ENCODE data around the gene SQSTM1. TPM values are rescaled to one million over a fixed set of nuclear protein-coding genes. Genes with fewer than 3 reads are reported as not detected.

The SQSTM1 gene
- total and polyA plus RNA-seq, 2 of the 8 experiments (the other 6 are each of a cell fraction or from before 2014, with no cell fraction given) = 78.6 to 110 TPM

DNA sequence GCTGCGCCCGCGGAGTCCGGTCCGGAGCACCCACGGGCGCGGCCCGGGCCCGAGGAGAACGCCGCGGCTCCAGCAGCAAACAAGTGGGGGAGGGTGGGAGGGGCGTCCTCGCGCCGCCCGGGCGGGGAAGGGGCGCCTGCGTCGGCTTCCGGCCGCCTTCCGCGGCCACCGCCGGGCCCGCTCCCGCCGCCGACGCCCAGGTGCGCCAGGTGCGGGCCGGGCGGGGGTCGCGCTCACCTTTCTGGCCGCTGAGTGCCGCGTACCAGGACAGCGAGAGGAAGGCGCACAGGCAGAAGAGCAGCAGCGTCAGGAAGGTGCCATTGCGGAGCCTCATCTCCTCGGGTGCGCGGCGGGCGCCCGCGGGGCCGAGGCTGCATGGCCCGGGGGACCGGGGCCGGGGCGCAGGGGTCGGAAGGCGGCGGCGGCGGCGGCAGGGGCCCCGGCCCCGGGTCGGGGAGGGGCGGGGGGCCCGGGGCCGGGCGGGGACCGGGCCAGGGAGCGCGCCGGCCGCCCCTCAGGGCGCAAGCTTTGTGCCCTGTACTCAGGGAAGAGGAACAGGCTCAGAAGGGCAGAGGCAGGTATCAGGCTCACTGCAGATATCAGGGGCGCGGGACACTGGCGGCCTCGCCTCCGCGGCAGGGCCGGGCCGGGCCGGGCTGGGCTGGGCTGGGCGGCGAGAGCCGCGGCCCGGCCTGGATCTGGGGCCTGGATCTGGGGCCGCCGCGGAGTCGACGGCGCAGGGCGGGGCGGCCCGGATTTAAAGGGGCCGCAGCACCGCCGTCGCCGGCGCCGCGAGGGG is 14.3 kb upstream of the SQSTM1 start, which contains the start of gene MGAT4B (continued):
- TF ChIP-seq, protein P1, sequence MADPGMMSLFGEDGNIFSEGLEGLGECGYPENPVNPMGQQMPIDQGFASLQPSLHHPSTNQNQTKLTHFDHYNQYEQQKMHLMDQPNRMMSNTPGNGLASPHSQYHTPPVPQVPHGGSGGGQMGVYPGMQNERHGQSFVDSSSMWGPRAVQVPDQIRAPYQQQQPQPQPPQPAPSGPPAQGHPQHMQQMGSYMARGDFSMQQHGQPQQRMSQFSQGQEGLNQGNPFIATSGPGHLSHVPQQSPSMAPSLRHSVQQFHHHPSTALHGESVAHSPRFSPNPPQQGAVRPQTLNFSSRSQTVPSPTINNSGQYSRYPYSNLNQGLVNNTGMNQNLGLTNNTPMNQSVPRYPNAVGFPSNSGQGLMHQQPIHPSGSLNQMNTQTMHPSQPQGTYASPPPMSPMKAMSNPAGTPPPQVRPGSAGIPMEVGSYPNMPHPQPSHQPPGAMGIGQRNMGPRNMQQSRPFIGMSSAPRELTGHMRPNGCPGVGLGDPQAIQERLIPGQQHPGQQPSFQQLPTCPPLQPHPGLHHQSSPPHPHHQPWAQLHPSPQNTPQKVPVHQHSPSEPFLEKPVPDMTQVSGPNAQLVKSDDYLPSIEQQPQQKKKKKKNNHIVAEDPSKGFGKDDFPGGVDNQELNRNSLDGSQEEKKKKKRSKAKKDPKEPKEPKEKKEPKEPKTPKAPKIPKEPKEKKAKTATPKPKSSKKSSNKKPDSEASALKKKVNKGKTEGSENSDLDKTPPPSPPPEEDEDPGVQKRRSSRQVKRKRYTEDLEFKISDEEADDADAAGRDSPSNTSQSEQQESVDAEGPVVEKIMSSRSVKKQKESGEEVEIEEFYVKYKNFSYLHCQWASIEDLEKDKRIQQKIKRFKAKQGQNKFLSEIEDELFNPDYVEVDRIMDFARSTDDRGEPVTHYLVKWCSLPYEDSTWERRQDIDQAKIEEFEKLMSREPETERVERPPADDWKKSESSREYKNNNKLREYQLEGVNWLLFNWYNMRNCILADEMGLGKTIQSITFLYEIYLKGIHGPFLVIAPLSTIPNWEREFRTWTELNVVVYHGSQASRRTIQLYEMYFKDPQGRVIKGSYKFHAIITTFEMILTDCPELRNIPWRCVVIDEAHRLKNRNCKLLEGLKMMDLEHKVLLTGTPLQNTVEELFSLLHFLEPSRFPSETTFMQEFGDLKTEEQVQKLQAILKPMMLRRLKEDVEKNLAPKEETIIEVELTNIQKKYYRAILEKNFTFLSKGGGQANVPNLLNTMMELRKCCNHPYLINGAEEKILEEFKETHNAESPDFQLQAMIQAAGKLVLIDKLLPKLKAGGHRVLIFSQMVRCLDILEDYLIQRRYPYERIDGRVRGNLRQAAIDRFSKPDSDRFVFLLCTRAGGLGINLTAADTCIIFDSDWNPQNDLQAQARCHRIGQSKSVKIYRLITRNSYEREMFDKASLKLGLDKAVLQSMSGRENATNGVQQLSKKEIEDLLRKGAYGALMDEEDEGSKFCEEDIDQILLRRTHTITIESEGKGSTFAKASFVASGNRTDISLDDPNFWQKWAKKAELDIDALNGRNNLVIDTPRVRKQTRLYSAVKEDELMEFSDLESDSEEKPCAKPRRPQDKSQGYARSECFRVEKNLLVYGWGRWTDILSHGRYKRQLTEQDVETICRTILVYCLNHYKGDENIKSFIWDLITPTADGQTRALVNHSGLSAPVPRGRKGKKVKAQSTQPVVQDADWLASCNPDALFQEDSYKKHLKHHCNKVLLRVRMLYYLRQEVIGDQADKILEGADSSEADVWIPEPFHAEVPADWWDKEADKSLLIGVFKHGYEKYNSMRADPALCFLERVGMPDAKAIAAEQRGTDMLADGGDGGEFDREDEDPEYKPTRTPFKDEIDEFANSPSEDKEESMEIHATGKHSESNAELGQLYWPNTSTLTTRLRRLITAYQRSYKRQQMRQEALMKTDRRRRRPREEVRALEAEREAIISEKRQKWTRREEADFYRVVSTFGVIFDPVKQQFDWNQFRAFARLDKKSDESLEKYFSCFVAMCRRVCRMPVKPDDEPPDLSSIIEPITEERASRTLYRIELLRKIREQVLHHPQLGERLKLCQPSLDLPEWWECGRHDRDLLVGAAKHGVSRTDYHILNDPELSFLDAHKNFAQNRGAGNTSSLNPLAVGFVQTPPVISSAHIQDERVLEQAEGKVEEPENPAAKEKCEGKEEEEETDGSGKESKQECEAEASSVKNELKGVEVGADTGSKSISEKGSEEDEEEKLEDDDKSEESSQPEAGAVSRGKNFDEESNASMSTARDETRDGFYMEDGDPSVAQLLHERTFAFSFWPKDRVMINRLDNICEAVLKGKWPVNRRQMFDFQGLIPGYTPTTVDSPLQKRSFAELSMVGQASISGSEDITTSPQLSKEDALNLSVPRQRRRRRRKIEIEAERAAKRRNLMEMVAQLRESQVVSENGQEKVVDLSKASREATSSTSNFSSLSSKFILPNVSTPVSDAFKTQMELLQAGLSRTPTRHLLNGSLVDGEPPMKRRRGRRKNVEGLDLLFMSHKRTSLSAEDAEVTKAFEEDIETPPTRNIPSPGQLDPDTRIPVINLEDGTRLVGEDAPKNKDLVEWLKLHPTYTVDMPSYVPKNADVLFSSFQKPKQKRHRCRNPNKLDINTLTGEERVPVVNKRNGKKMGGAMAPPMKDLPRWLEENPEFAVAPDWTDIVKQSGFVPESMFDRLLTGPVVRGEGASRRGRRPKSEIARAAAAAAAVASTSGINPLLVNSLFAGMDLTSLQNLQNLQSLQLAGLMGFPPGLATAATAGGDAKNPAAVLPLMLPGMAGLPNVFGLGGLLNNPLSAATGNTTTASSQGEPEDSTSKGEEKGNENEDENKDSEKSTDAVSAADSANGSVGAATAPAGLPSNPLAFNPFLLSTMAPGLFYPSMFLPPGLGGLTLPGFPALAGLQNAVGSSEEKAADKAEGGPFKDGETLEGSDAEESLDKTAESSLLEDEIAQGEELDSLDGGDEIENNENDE (IDR thresholded peaks at IDR 0.05; ENCODE audit: insufficient replicate concordance, low read length) = no peak
- TF ChIP-seq CHD1 (IDR thresholded peaks at IDR 0.05; ENCODE audit: low read depth, low read length) (no peak), E2F6 (IDR thresholded peaks at IDR 0.05) (no peak), JUN (IDR thresholded peaks at IDR 0.05; ENCODE audit: low read depth, low read length) (no peak), CTBP2 (IDR thresholded peaks at IDR 0.05; ENCODE audit: borderline replicate concordance, insufficient read depth, insufficient read length, low read length) (no peak), ZNF274 (IDR thresholded peaks at IDR 0.05; ENCODE audit: borderline replicate concordance, extremely low read depth, low read length) (no peak), SIN3A (conservative IDR thresholded peaks at IDR 0.05 in 1 of 2, IDR thresholded peaks at IDR 0.05 in 1 of 2; ENCODE audit: low read depth in 1 of 2, low read length in 2 of 2) (peak; percentile 14 to 68; a peak in 2 of 4 replicates)
- TF ChIP-seq, protein P2, sequence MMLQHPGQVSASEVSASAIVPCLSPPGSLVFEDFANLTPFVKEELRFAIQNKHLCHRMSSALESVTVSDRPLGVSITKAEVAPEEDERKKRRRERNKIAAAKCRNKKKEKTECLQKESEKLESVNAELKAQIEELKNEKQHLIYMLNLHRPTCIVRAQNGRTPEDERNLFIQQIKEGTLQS (IDR thresholded peaks at IDR 0.05; ENCODE audit: insufficient read depth, low read depth, low read length) = no peak

Data from H1 (cell line).